ENCODE results near the gene SETD3.
"Not testable (repeated sequence)": the region's sequence is repeated elsewhere in the genome, so short reads cannot be mapped to it uniquely, and the experiment has no call there.

Gene SETD3

DNA sequence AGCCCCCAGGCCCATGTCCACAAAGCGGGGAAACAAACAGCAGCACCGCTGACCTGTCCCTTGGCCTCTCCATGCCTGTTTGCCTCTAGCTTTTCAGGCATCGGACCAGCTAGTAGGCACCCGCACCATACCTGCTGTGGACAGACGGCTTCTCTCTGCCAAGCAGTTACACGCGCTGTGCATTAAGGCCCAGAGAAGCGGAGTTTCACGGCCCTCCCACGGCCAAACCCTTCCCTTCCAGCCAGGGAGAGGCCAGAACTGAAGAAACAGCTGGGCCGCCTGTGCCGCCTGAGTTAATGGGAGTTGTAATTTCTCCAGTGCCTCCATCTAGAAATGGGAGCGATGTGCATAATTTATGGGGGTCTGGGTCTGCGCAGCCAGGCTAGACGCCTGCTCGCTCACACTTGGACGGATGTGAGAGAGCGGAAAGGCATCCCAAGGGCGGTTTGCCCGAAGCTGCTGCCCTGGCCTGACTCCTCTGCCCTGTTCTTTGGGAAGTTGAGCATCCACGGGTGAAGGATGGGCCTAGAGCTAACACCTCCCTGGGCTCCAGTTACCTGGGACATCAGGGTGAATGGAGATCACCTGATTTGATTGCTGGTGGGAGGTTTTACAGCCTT lies 119.0 kb downstream of the SETD3 start:
- no peak for DNase-seq (ENCODE audit: low read depth in 2 of 2)

GRCh38 chr14:99360774-99361595 lies 119.7 kb downstream of the SETD3 start:
- no peak for DNase-seq (ENCODE audit: low read depth in 2 of 2)

DNA sequence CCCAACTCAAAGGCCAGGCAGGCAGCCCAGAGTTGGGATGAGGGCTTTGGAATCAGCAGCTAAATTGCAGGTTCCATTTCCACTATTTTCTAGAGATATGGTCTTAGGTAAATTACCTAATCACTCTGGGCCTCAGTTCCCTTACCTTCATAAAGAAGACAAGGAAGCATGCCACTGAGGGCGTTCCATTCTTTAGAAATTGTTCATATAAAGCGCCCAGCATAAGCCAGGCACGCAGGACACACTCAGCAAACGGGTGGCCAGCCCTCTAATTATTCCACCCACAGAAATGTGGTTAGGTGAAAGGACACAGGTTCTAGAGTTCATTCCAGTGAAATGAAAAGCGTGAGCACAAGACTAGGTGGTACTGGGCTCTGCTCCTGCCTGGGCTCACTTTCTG lies 120.8 kb downstream of the SETD3 start:
- DNase-seq (ENCODE audit: low read depth in 2 of 2): no peak

- DNase-seq (ENCODE audit: low read depth in 2 of 2): no peak
These were observed 122.7 kb downstream of the SETD3 start for GRCh38 chr14:99357916-99358390.

DNA sequence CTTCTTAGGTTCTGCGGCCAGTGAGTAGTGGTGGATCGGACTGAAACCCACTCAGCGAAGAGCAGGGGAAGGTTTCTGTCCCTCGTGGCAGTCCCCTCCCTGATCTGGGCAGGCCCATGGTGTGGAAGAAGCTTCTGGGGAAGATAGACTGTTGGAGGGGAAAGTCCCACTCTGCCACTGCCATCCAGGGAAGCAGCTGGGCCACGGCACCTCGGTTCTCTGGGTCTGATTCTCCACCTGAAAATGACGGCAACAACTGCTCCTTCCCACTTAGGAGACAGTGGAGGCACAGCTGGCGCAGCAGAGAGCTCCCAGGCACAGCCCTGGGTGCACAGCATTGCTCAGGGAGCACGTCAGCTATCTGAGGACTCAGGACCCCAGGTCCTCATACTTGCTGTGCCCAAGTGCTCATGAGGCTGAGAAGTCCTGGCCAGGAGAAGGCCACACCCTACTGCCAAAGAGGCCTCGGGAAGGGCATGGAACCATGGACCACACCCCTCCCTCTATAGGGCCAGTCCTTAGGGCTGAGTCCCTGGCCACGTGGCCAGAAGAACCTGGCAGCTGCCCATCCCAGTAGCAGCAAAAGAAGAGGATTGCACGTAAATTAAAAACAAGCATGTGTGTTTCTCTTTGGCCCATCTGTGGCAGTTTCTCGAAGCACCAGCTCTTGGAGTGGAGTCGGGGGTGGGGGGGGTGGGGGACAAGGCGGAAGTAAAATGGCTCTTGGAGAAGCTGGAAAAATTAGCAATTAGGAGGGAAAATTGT lies 123.3 kb downstream of the SETD3 start:
- no peak for DNase-seq (ENCODE audit: low read depth in 2 of 2)

DNA sequence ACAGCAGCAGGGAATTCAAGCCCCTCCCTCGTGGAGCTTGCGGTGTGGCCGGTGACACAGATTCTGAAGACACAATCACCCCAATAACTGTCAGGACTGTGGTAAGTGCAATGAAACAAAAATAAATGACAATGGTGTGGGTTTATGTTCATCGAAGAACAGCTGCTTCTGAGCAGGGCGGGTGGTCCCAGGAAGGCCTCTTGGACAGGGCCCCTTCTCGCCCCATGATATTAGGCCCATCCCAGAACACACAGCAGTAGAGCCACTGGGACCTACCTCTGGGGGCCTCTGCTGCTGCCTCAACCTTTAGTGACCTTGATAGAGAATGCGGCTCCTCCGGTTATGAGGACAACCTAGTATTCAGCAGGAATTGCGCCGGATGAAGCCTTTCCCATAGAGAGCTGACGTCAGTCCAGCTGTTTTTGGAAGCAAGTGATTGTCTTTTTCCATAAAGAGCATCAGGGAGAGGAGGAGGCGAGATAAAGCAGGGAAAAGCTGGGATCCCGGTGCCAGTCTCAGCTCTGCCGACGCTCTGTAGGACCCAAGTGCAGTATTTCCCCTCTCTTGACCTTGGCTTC lies 124.5 kb downstream of the SETD3 start:
- DNase-seq (ENCODE audit: low read depth in 2 of 2): no peak

GRCh38 chr14:99354166-99354875 lies 126.3 kb downstream of the SETD3 start:
- DNase-seq (ENCODE audit: low read depth in 2 of 2): no peak

- no peak for DNase-seq (ENCODE audit: low read depth in 2 of 2)
These were observed 127.9 kb downstream of the SETD3 start for GRCh38 chr14:99352688-99353280.

- DNase-seq (ENCODE audit: low read depth in 2 of 2): no peak
These were observed 129.3 kb downstream of the SETD3 start for GRCh38 chr14:99351166-99352007.

GRCh38 chr14:99350751-99351150 lies 129.9 kb downstream of the SETD3 start:
- DNase-seq (ENCODE audit: low read depth in 2 of 2): no peak

DNA sequence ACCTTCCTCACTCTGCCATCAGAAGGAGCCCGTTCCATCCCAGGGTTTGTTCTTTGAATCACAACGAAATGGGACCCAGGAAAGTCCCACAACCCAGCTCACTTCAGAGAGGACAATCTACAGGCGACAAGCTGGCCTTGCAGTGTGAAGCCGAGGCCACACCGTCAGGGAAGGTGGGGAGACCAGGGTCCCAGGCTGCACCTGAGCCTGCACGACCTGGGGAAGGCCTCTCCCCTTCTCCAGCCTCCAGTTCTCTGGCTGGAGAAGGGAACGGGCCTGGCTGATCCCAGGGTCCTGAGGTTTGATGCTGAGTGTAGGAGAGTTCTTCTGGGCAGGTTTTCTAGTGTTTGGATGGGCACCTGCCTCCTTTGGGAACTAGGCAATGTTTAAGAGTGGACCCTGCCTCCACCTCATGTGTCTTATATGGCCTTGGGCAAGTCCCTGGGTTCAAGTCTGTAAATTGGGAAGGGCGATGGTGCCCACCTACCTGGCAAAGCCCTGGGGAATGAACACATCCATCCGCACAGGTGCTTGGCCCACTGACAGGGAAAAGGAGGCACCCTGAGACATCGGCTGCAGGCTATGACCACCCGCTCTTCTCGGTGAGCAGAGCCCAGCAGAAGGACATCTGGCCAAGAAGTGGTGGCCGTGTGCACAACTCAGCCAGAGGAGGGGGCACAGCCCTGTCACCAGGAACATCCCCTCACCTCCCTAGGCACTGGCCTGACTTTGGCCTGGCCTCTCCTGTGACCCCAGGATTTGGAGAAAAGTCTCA lies 130.8 kb downstream of the SETD3 start:
- no peak for DNase-seq (ENCODE audit: low read depth in 2 of 2)

DNA sequence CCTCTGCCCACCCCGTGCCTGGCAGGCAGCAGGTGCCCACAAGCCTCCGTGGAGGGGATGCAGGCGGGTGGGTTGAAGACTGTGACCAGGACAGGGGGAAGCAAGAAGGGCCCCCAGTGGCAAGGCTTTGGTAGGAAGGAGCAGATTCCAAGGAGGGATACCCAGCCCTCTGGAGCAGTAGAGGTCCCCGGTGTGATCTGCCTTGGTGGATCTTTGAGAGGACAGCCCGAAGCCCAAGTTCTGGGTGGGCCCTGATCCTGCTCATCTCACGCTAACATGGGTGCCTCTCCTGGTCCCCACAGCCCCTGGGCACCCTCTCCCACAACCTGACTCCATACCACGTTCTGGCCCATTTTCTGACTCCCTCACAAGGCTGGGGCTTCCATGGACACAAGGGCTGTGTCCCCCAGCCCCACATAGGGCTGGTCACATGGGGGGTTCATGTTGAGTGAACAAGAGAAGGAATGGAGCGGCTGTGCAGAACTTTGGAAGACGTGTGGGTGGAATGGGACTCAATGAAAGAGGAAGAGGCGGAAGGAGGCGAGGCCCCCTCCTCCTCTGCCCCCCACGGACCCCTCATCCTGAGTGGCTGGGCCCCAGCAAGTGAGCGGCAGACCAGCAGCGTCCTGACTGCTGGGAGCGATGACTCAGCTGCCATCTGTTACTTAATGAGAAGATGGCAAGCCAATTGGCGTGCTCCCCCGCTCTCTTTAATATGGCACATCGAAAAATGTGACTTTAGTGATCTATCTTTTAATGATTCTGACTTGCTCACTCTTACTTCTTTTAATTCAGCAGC lies 131.6 kb downstream of the SETD3 start:
- DNase-seq (ENCODE audit: low read depth in 2 of 2): no peak

DNA sequence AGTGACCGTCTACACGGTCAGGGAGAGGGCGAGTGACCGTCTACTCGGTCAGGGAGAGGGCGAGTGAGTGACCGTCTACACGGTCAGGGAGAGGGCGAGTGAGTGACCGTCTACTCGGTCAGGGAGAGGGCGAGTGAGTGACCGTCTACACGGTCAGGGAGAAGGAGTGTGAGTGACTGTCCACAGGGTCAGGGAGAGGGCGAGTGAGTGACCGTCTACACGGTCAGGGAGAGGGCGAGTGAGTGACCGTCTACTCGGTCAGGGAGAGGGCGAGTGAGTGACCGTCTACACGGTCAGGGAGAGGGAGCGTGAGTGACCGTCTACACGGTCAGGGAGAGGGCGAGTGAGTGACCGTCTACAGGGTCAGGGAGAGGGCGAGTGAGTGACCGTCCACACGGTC lies 132.4 kb downstream of the SETD3 start:
- DNase-seq (ENCODE audit: low read depth in 2 of 2): not testable (repeated sequence)

Measured in stimulated activated CD4-positive, alpha-beta T cell treated with anti-CD3 and anti-CD28 coated beads, Interleukin-12 subunit alpha, Interleukin-12 subunit beta, amount 100 ng/mL, for 24 hours (primary cell).